ENCODE results near the gene SLC39A3. TPM values are rescaled to one million over a fixed set of nuclear protein-coding genes. Genes with fewer than 3 reads are reported as not detected.

Gene SLC39A3
- total RNA-seq, 1 experiment from 2014 or later, result 46.6 TPM

DNA sequence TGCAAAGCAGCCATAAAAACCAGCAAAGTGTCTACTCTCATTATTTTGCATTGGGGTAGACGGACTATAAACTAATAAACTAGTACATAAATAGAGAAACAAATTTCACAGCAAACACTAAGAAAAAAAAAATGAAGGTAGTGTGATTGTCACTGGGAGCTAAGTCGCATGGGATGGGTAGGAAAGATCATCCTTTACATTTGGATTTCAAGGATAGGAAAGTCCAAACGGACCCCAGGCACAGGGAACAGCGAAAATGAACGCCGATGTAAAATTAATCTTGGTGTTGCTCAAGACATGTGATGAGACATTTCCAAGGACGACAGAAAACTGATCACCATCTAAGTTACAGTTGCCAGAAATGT is 43.9 kb upstream of the SLC39A3 start:
- intact Hi-C loops (cut with micrococcal nuclease; ENCODE audit: unreplicated experiment) (no loop called here), in situ Hi-C loops (cut with HindIII; ENCODE audit: low pct_unique_long_range_greater_than_20kb, low sequenced_read_pairs) (no loop called here)
- ATAC-seq (no peak), DNase-seq (ENCODE audit: low read depth, low spot score) (no peak)
- H3K27ac ChIP-seq (ENCODE audit: low read length), result peak overlapping the region; percentile 93
- H3K36me3 ChIP-seq (ENCODE audit: control insufficient read depth, insufficient read depth, low read length), result peaks cover 9% of the 10 kb centered on the region
- BruUV-seq (replicated peaks), result no TSS peak
- ChIA-PET POLR2A (interaction anchor here (0.7 kb wide), 1 partner anchor 308 kb away, joined by 3 read pairs; the partner anchor contains the start of gene GADD45B), CTCF (interaction anchor here (0.6 kb wide), 1 partner anchor 151 kb away, joined by 4 read pairs; no protein-coding TSS in a partner anchor)
- H3K4me1 ChIP-seq (ENCODE audit: control insufficient read depth, insufficient read depth, low read length), result peaks cover 12% of the 10 kb centered on the region
- H3K4me3 ChIP-seq (ENCODE audit: low read depth in 2 of 2, low read length in 2 of 2), result peak overlapping the region; percentile 46 to 96
- TF ChIP-seq, protein P1, sequence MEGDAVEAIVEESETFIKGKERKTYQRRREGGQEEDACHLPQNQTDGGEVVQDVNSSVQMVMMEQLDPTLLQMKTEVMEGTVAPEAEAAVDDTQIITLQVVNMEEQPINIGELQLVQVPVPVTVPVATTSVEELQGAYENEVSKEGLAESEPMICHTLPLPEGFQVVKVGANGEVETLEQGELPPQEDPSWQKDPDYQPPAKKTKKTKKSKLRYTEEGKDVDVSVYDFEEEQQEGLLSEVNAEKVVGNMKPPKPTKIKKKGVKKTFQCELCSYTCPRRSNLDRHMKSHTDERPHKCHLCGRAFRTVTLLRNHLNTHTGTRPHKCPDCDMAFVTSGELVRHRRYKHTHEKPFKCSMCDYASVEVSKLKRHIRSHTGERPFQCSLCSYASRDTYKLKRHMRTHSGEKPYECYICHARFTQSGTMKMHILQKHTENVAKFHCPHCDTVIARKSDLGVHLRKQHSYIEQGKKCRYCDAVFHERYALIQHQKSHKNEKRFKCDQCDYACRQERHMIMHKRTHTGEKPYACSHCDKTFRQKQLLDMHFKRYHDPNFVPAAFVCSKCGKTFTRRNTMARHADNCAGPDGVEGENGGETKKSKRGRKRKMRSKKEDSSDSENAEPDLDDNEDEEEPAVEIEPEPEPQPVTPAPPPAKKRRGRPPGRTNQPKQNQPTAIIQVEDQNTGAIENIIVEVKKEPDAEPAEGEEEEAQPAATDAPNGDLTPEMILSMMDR (IDR thresholded peaks at IDR 0.05), result no peak
- TF ChIP-seq SIN3A (IDR thresholded peaks at IDR 0.05; ENCODE audit: borderline replicate concordance, insufficient read depth, low read depth, low read length) (no peak), TCF7L2 (IDR thresholded peaks at IDR 0.05; ENCODE audit: low read depth, low read length) (no peak), REST (IDR thresholded peaks at IDR 0.05; ENCODE audit: insufficient read depth in 1 of 2, low read depth in 2 of 2, low read length in 1 of 2) (no peak), POLR2AphosphoS5 (IDR thresholded peaks at IDR 0.05; ENCODE audit: low read depth, low read length) (no peak)
- no peaks in the 10 kb centered on the region for H3K9me3 ChIP-seq (ENCODE audit: control insufficient read depth, insufficient read depth, low read depth, low read length)
- no peaks in the 10 kb centered on the region for H3K27me3 ChIP-seq (ENCODE audit: control insufficient read depth, insufficient read depth, low read length)

DNA sequence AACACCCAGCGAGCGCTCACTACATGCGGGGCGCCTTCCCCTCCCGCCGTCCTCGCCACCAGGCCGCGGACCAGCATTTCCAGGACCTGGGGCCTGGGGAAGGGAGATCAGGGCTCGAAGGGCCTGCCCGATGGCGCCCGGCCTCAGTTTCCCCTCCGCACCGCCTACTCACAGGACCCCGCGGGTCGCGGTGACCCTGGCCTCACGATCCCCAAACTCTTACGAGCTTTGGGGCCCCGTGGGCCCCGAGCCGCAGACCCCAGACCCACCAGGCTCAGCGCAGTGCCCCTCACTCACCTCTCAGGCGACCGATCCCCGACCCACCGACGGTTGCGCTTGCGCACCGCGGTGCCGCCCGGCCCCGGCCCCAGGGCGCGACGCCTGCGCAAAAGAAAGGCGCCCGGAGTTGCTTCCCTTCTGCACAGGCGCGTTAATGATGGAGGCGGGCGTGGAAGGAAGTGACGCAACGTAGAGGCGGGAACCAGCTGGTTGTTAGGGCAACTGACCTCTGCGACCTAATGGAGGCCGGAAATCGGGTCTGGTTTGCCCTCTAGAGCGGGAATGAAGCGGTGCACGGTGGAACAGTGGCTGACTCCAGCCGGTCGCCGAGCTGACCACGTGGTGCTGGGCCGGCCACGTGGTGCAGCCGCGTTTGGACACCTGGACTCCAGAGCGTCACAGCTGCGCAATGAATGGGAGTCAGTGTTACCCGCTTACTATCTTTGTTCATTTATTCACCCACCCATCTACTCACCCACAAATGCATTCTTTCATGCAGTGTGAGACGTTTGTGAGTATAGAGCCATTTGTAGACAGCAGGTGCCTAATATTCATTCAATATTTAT is 43.3 kb upstream of the SLC39A3 start, which contains the start of gene SGTA:
TSS of gene SGTA (minus strand) at position 338 of the 845 bp plus-strand sequence. CDS start 14,205 bp downstream, outside the sequence.
- Histone ChIP-seq H3K4me1 (ENCODE audit: control insufficient read depth, insufficient read depth, low read length) (peaks cover 12% of the 10 kb centered on the region), H3K36me3 (ENCODE audit: control insufficient read depth, insufficient read depth, low read length) (peaks cover 9% of the 10 kb centered on the region), H3K27me3 (ENCODE audit: control insufficient read depth, insufficient read depth, low read length) (no peaks in the 10 kb centered on the region), H3K27ac (ENCODE audit: low read length) (peak within 1 kb of the TSS; percentile 93), H3K4me3 (ENCODE audit: low read depth in 2 of 2, low read length in 2 of 2) (peak within 1 kb of the TSS; percentile 96 to 97), H3K9me3 (ENCODE audit: control insufficient read depth, insufficient read depth, low read depth, low read length) (no peaks in the 10 kb centered on the region)
- ChIA-PET POLR2A (interaction anchor here (0.6 to 0.7 kb wide), 2 partner anchors 92 to 307 kb away, joined by 3 to 6 read pairs; partner anchors contain the start of gene GADD45B), CTCF (interaction anchor here (0.6 kb wide), 1 partner anchor 152 kb away, joined by 4 read pairs; no protein-coding TSS in a partner anchor)
- no peak for TF ChIP-seq TCF7L2 (IDR thresholded peaks at IDR 0.05; ENCODE audit: low read depth, low read length)
- TF ChIP-seq, protein P1 (IDR thresholded peaks at IDR 0.05), result no peak
- no peak for TF ChIP-seq REST (IDR thresholded peaks at IDR 0.05; ENCODE audit: insufficient read depth in 1 of 2, low read depth in 2 of 2, low read length in 1 of 2)
- 0 out of 2 replicates have a peak, but pooled peaks have one; percentile 43 for TF ChIP-seq SIN3A (IDR thresholded peaks at IDR 0.05; ENCODE audit: borderline replicate concordance, insufficient read depth, low read depth, low read length)
- TF ChIP-seq POLR2AphosphoS5 (IDR thresholded peaks at IDR 0.05; ENCODE audit: low read depth, low read length), result peak; percentile 73
- intact Hi-C loops (cut with micrococcal nuclease; ENCODE audit: unreplicated experiment) (no loop called here), in situ Hi-C loops (cut with HindIII; ENCODE audit: low pct_unique_long_range_greater_than_20kb, low sequenced_read_pairs) (no loop called here)
- peak; percentile 97 for DNase-seq (ENCODE audit: low read depth, low spot score)
- ATAC-seq, result peak; percentile 90
- BruUV-seq (replicated peaks), result no TSS peak
